OCI-LY7 (cell line): ENCODE measurements around the gene DGKD.

Experiments
- CTCF ChIP-seq: fragments of 200-600 bp; sonication (generic); conservative IDR thresholded peaks from 2 replicates; pipeline ENCODE4 v1.5.1; 2014; ENCODE audit warnings: mild to moderate bottlenecking, antibody characterized with exemption, low read length, moderate library complexity, mixed read lengths
- EZH2phosphoT487 ChIP-seq: fragments of 200-600 bp; sonication (generic); IDR thresholded peaks from 2 replicates; pipeline ENCODE4 v1.6.1; 2018; ENCODE audit warnings: low read depth, borderline replicate concordance, mild to moderate bottlenecking, mixed run types, antibody characterized with exemption, low read length, moderate library complexity, mixed read lengths

GRCh38 chr2:233482616-233483015 lies 128.3 kb downstream of the DGKD start:
- TF ChIP-seq CTCF: no peak
- TF ChIP-seq EZH2phosphoT487: no peak
